ENCODE results near the gene PDGFD.

Gene PDGFD

GRCh38 chr11:104164028-104164520 lies at the start of gene PDGFD:
Gene PDGFD, minus strand, starts transcription at chr11:104164147.
- no peak for DNase-seq

DNA sequence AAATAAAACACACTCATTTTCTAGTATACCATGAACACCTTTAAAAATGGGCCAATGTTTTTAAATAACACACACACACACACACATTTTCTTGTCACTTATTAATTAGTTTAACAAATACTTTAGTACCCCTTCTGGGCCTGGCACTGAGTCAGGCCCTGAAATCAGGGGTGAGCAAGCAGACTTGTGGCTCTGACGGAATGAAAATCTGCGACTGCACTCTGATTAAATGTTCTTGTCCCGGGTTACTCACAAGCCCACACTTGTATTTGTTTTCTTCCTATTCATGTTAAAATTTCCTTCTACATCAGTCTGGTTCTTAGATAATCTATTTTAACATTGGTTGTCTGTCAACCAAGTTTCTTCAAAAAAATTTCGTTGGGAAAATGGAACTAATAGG lies 43.0 kb upstream of the PDGFD start:
- DNase-seq: no peak

- no peak for DNase-seq
Measured at GRCh38 chr11:104205838-104206237, 41.9 kb upstream of the PDGFD start.

GRCh38 chr11:104200688-104201087 lies 36.7 kb upstream of the PDGFD start:
- no peak for DNase-seq

DNA sequence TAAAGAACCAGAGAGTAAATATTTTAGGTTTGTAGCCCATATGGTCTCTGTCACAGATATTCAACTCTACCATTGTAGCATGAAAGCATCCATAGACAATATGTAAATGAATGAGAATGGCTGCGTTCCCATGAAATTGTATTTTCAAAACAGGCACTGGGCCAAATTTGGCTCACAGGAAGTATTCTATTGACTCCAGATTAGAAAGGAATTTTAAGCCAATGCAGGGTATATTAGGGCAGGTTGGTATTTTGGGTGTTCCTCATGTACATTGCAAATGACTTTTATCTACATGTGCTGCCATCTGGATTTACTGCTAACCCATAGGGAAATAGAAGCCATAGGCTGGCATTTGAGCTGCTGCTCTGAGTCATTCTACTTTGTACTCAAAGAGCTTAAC lies 35.1 kb upstream of the PDGFD start:
- DNase-seq: no peak

GRCh38 chr11:104198576-104198975 lies 34.6 kb upstream of the PDGFD start:
- DNase-seq: no peak

DNA sequence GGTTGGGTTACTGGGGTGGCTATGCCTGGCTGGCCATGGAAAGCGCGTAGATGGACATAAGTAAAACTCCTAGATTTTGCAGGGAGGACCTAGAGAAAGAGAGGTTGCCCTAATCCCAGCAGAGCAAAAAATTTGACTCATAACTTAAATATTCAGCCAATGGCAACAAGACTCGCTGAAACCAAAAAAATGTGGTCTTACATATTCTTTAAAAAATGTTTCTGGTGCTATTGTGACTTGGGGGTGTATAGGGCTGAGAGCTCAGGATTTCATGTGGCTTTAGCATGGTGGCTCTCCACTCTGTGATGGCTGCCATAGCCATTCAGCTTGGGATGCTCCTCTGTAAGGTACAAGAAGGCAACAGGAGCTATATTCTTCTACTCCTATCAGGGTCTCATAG lies 27.2 kb upstream of the PDGFD start:
- no peak for DNase-seq

GRCh38 chr11:104183593-104183992 lies 19.6 kb upstream of the PDGFD start:
- DNase-seq: no peak

GRCh38 chr11:104175769-104176168 lies 11.8 kb upstream of the PDGFD start:
- DNase-seq: no peak

- DNase-seq: no peak
Measured at GRCh38 chr11:104169091-104169490, 5.1 kb upstream of the PDGFD start.

GRCh38 chr11:104165014-104165413 lies 1.1 kb upstream of the PDGFD start:
- DNase-seq: no peak

GRCh38 chr11:104163100-104164027 lies 583 bp downstream of the PDGFD start:
- no peak for DNase-seq

DNA sequence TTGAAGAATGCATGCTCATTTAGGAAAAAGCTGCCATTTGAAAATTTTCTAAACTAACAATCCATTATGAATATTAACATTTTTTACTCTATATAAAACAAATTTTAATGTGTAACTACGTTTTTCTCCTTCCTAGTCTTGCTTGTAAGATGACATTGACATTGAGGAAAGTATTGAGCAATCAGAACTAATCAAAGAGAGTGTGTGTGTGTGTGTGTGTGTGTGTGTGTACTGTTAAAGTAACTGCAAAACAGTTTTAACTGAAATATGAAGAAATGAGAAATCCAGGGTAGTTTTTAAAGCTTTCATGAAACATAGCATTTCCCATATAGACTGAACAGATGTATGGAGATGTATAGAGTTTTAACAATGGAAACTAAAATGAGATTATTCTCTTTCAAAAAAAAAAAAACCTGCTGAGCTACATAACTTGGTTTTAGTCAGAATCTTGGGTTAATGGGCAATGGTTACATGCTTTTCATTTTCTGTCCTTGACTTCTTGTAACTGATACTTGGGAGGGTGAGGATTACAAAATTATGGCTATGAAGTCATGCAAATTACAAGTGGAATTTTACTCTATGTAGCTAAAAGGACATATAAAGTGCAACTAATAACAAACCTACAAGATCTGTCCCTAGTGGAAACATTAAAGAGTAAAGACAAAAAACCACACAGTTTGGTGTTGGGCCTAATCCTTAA lies 2.0 kb downstream of the PDGFD start:
- no peak for DNase-seq

DNA sequence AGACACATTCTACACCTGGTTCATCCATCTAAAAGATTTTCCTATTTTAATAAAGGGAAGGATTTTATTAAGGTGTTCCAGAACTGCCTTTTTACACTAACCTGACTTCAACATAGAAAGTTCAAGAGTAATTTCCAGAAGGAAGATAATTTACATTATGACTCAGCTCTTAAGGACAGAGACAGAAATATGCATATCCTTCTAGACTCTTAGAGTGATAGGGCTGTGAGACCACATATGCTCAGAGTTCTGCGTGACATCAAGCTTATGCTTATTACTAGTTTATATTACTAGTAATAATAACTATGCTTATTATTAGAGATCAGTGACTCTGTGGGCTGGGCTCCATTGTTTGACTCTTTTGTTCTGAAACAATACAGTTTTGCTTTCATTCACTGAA lies 4.6 kb downstream of the PDGFD start:
- no peak for DNase-seq

DNA sequence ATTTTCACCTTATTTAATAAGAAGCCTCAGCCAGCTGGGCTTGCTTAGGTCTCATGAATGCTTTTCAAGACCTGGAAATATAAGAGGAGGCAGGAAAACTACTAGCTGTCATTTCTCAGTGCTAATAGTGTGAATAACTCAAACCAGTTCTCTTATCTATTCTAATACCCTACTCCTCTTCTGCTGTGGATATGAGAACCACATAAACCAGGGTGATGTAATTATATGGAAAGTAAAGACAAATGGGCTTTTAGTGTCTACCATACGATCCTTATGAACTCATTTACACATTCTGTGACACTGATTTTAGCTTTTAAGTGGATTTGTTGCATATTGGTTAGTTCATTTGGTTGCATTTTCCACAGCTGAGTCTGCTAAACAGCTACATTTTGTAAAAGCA lies 8.6 kb downstream of the PDGFD start:
- no peak for DNase-seq

- no peak for DNase-seq
Measured at GRCh38 chr11:104154296-104154695, 9.7 kb downstream of the PDGFD start.

DNA sequence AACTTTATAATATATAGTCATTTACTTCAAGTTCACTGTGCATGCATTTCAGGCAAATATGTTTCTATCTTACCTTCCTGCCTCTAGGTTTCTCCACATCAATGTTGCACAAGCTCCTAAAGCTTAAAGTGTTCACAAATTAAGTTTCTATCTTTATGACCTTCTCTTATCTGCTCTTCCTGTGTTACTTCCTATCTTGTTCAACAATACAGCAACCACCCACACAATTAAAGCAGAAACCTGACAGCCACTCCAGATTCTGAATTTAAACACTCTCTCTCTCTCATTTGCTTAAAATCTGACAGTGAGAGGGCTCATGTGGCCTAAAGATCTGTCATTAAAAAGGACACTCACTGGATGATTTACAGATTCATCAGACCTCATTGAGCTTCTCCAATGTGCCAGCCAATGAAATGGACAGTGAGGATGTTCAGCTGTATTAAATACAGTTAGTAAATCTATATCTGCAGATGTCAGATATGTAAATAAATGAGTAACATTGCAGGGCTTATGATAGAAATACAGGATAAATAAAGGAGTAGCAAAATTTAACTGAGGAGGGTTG lies 10.9 kb downstream of the PDGFD start:
- DNase-seq: no peak

DNA sequence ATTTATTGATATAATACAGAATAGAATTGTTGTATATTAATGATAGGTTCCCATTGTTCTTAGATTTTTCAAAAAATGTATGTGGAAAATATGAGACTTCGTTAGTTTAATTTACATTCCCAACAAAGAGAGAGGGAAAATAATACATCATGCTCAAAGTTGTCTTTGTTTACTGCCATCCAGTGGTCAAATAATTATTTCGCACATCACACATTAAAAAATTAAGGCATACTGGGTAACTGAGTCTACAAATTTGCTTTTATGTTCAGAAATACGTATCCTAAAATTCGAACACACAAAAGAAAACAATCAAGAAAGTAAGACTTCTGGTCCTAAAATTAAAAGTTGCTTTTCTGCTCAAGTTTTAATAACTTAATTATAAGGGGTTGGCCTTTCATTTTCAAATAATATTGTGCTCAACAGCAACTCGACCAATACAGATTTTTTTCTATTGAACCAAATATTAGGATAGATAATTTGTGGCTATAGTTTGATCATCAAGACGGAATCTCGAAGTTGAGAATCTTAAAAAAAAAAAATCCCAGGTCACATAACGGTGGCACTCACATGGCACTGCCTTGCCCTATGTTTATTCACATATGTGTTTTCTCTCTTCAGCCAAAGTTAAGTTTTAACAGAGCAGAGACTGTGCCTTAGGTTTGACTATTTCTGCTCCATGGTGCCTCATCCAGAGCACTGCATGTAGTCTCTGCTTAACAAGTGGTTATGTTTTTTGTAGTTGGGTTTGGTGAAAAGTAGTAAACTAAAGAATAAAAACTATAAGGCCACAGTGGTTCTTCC lies 12.3 kb downstream of the PDGFD start:
- DNase-seq: no peak

DNA sequence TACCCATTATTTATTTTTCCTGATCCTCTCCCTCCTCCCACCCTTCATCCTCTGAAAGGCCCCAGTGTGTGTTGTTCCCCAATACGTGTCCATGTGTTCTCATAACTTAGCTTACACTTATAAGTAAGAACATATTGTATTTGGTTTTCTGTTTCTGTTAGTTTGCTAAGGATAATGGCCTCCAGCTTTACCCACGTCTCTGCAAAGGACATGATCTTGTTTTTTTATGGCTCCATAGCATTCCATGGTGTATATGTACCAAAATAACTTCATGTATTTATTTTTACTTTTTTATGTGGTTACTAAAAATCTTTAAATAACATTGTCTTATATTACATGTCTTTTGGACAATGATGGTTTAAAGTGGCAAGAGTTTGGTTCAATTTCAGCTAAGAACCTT lies 15.2 kb downstream of the PDGFD start:
- DNase-seq: no peak

GRCh38 chr11:104148074-104148473 lies 15.9 kb downstream of the PDGFD start:
- DNase-seq: no peak

DNA sequence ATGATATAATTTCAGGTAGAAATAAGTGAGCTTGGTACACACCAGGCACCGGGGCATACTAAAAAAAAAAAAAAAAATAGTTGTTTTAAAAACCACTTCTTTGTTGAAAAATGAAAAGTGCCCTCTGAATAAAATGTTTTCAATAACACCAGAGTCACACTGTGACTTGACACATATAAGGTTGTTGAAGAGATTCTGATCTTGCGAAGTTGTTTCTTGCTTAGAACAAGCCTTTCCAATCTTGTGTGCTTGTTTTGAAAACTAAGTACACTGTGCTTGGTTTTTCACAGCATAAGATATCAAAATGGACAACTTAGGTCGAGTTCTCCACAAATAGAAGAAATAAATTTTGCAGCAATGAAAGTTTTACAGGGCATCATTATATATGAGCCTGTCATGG lies 17.0 kb downstream of the PDGFD start:
- DNase-seq: no peak

DNA sequence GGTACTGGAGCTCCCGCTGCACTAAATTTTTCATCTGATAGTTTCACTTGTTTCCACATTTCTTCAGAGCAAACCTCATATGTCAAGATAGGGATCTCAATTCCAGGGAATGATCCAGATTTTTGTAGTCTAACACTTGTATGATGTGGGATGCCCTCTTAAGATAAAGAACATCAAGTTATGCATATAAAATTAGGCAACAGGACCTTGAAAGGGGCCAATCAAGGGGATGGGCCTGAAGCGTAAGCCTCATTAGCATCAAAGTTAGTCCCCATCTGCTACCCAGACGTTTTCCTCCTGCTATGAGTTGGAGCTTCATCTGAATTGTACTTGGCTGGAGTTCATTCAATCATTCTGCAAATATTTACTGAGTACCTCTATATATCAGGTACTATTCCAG lies 17.5 kb downstream of the PDGFD start:
- DNase-seq: no peak

- DNase-seq: no peak
Measured at GRCh38 chr11:104145062-104145461, 18.9 kb downstream of the PDGFD start.
